ENCODE data around the gene PCDH9. TPM values are rescaled to one million over a fixed set of nuclear protein-coding genes. Genes with fewer than 3 reads are reported as not detected.

Gene PCDH9
- total RNA-seq, 2 donors from 2014 or later = 0.95 to 1.8 TPM

DNA sequence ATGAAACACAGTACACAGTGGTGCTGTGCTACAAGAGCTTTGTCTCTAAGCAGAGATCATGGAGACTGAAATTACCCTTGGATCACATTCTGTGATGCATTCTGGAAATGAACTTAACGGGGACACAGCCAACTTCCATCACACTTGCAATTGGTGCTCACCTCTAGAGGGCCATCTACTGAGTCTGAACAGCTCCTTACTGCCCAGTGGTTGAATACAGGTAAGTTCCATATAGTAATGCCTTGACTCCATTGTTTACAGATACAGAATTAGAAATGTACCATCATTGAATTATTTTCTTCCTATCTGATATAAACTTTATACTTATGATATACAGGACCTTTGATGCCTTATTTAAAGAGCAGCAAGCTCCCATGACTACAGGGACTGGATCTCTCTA is 686.4 kb downstream of the PCDH9 start:
- no peak overlapping the region for H3K4me3 Mint-ChIP-seq
- Histone ChIP-seq H3K4me3 (ENCODE audit: low read length) (no peak overlapping the region), H3K9ac (ENCODE audit: extremely low read depth, low read length, poor library complexity, severe bottlenecking) (no peak overlapping the region), H3K27ac (ENCODE audit: low read depth, low read length) (no peak overlapping the region), H3K4me1 (ENCODE audit: control insufficient read depth, insufficient read depth, low read length) (no peaks in the 10 kb centered on the region), H3K27me3 (ENCODE audit: control insufficient read depth, insufficient read depth, low read length, poor library complexity, severe bottlenecking) (no peaks in the 10 kb centered on the region), H3K9me3 (ENCODE audit: control insufficient read depth, low read length) (no peaks in the 10 kb centered on the region), H3K36me3 (ENCODE audit: control insufficient read depth, insufficient read depth, low read length) (no peaks in the 10 kb centered on the region)
- TF ChIP-seq, protein P1, sequence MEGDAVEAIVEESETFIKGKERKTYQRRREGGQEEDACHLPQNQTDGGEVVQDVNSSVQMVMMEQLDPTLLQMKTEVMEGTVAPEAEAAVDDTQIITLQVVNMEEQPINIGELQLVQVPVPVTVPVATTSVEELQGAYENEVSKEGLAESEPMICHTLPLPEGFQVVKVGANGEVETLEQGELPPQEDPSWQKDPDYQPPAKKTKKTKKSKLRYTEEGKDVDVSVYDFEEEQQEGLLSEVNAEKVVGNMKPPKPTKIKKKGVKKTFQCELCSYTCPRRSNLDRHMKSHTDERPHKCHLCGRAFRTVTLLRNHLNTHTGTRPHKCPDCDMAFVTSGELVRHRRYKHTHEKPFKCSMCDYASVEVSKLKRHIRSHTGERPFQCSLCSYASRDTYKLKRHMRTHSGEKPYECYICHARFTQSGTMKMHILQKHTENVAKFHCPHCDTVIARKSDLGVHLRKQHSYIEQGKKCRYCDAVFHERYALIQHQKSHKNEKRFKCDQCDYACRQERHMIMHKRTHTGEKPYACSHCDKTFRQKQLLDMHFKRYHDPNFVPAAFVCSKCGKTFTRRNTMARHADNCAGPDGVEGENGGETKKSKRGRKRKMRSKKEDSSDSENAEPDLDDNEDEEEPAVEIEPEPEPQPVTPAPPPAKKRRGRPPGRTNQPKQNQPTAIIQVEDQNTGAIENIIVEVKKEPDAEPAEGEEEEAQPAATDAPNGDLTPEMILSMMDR (conservative IDR thresholded peaks at IDR 0.05) = peak; percentile 74
- no peaks in the 10 kb centered on the region for H3K27me3 Mint-ChIP-seq (ENCODE audit: insufficient read depth)
- H3K9me3 Mint-ChIP-seq = no peaks in the 10 kb centered on the region
- H3K4me1 Mint-ChIP-seq = peaks cover 6% of the 10 kb centered on the region
- peak; percentile 54 for DNase-seq
- 50 to 100% methylated on average over 1 of the region's 1 CpG for WGBS, 2 experiments (ENCODE audit: insufficient coverage in 1 of 2, insufficient read length in 1 of 2)
- H3K27ac Mint-ChIP-seq = no peak overlapping the region
- H3K36me3 Mint-ChIP-seq (ENCODE audit: low read depth) = no peaks in the 10 kb centered on the region

DNA sequence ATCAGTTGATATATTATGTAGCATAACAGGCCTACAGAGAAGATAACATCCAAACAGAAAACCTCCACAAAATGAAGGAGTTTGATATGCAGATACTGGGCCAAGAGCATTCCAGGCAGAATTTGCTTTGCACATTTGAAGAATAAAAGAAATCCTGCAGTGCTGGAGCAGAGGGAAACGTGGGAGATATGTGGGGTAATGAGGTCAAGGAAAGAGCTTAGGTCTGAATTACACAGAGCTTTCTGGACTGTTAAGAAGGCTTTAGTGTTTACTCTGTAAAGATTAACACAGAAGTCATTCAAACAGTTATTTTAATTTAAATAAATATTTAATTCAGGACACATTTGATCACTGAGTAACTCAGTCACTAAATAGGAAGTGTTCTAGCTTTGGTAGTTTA is 692.7 kb downstream of the PCDH9 start:
- Mint-ChIP-seq H3K4me1 (peaks cover 6% of the 10 kb centered on the region), H3K9me3 (no peaks in the 10 kb centered on the region), H3K36me3 (ENCODE audit: low read depth) (no peaks in the 10 kb centered on the region), H3K27ac (no peak overlapping the region), H3K4me3 (no peak overlapping the region), H3K27me3 (ENCODE audit: insufficient read depth) (no peaks in the 10 kb centered on the region)
- no peaks in the 10 kb centered on the region for H3K27me3 ChIP-seq (ENCODE audit: control insufficient read depth, insufficient read depth, low read length, poor library complexity, severe bottlenecking)
- no peak overlapping the region for H3K9ac ChIP-seq (ENCODE audit: extremely low read depth, low read length, poor library complexity, severe bottlenecking)
- H3K36me3 ChIP-seq (ENCODE audit: control insufficient read depth, insufficient read depth, low read length) = no peaks in the 10 kb centered on the region
- H3K4me3 ChIP-seq (ENCODE audit: low read length) = no peak overlapping the region
- H3K27ac ChIP-seq (ENCODE audit: low read depth, low read length) = no peak overlapping the region
- H3K4me1 ChIP-seq (ENCODE audit: control insufficient read depth, insufficient read depth, low read length) = no peaks in the 10 kb centered on the region
- TF ChIP-seq, protein P1 (conservative IDR thresholded peaks at IDR 0.05) = no peak
- DNase-seq = no peak
- H3K9me3 ChIP-seq (ENCODE audit: control insufficient read depth, low read length) = no peaks in the 10 kb centered on the region
- 58 to 92% methylated on average over 1 of the region's 1 CpG for WGBS, 2 experiments (ENCODE audit: insufficient coverage in 1 of 2, insufficient read length in 1 of 2)

DNA sequence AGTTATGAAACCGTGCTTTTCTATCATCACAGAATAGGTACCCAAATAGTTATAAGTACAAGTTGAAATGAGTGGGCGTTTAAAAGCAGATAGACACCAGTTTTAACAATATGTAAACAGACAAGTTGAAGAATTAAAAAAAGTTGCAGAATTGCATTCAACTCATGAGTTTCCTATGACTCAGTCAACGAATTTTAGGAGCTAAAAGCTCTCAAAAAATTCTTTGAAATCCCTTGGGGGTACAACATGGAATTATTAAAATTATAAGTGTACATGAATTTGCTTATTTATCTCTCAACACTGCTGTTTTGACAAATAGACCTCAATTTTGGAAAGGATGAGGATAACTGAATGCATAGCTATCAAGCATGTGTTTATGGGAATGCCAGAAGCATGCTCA is 693.4 kb downstream of the PCDH9 start:
- H3K4me1 ChIP-seq (ENCODE audit: control insufficient read depth, insufficient read depth, low read length) = no peaks in the 10 kb centered on the region
- no peak overlapping the region for H3K27ac Mint-ChIP-seq
- TF ChIP-seq, protein P1 (conservative IDR thresholded peaks at IDR 0.05) = no peak
- no peak overlapping the region for H3K4me3 Mint-ChIP-seq
- H3K36me3 ChIP-seq (ENCODE audit: control insufficient read depth, insufficient read depth, low read length) = no peaks in the 10 kb centered on the region
- no peaks in the 10 kb centered on the region for H3K9me3 Mint-ChIP-seq
- no peaks in the 10 kb centered on the region for H3K27me3 ChIP-seq (ENCODE audit: control insufficient read depth, insufficient read depth, low read length, poor library complexity, severe bottlenecking)
- H3K4me1 Mint-ChIP-seq = peaks cover 4% of the 10 kb centered on the region
- H3K9me3 ChIP-seq (ENCODE audit: control insufficient read depth, low read length) = no peaks in the 10 kb centered on the region
- no peaks in the 10 kb centered on the region for H3K27me3 Mint-ChIP-seq (ENCODE audit: insufficient read depth)
- H3K9ac ChIP-seq (ENCODE audit: extremely low read depth, low read length, poor library complexity, severe bottlenecking) = no peak overlapping the region
- no peak overlapping the region for H3K27ac ChIP-seq (ENCODE audit: low read depth, low read length)
- H3K4me3 ChIP-seq (ENCODE audit: low read length) = no peak overlapping the region
- WGBS, 2 experiments (ENCODE audit: insufficient coverage in 1 of 2, insufficient read length in 1 of 2) = 69% methylated on average over 3 of the region's 3 CpGs; no CpG with 5 or more reads in 1 of the 2 experiments
- DNase-seq = no peak
- H3K36me3 Mint-ChIP-seq (ENCODE audit: low read depth) = no peaks in the 10 kb centered on the region
